ENCODE measurements around the gene ZNF304. TPM values are rescaled to one million over a fixed set of nuclear protein-coding genes. Genes with fewer than 3 reads are reported as not detected.
A peak's percentile ranks its signal among the peaks of the same experiment; 100 is the strongest.

ZNF304 gene
- total and polyA plus RNA-seq, 9 of the 15 experiments (the other 6 are each of a cell fraction or from before 2014, with no cell fraction given), result 0.82 to 5.5 (median 3.6) TPM

GRCh38 chr19:57320180-57321084 lies 30.6 kb upstream of the ZNF304 start, which contains the start of gene ZNF543 (continued):
- peak in 1 of 3 experiments; percentile 54; a peak in 1 of 6 replicates for TF ChIP-seq ZBTB11 (CRISPR knock-in tag; IDR thresholded peaks at IDR 0.05)
- 0 out of 2 replicates have a peak, but pooled peaks have one; percentile 73 for TF ChIP-seq ERF (CRISPR knock-in tag; IDR thresholded peaks at IDR 0.05)
- TF ChIP-seq JUND (IDR thresholded peaks at IDR 0.05; ENCODE audit: borderline replicate concordance, low read depth, low read length), result peak; percentile 92
- peak; percentile 88 for TF ChIP-seq JUND (tag; IDR thresholded peaks at IDR 0.05; ENCODE audit: borderline replicate concordance, low read depth, low read length)
- TF ChIP-seq DLX4 (CRISPR knock-in tag; IDR thresholded peaks at IDR 0.05), result no peak
- TF ChIP-seq MTA2 (IDR thresholded peaks at IDR 0.05; ENCODE audit: low read depth), result no peak
- no peak for TF ChIP-seq EWSR1 (IDR thresholded peaks at IDR 0.05; ENCODE audit: borderline replicate concordance, low read depth, partially characterized antibody)
- TF ChIP-seq ZNF431 (CRISPR knock-in tag; IDR thresholded peaks at IDR 0.05), result 0 out of 2 replicates have a peak, but pooled peaks have one; percentile 32
- no peak for TF ChIP-seq TSC22D4 (tag; IDR thresholded peaks at IDR 0.05)
- TF ChIP-seq SIN3A (IDR thresholded peaks at IDR 0.05; ENCODE audit: borderline replicate concordance in 2 of 2, control insufficient read depth in 1 of 2, low read depth in 2 of 2, low read length in 2 of 2), result peak in 1 of 2 experiments; percentile 83; a peak in 2 of 4 replicates
- peak; percentile 95 for TF ChIP-seq GABPA (tag; conservative IDR thresholded peaks at IDR 0.05; ENCODE audit: low read depth)
- peak in 1 of 2 experiments; percentile 63; a peak in 2 of 4 replicates for TF ChIP-seq MNT (conservative IDR thresholded peaks at IDR 0.05)
- TF ChIP-seq TFAP4 (CRISPR knock-in tag; IDR thresholded peaks at IDR 0.05; ENCODE audit: borderline replicate concordance), result peak; percentile 65; the same call in 1 of the 2 replicates
